Activated CD8-positive, alpha-beta T cell treated with anti-CD3 and anti-CD28 coated beads, Interleukin-2, amount 10 ng/mL, durations not matched to agents 7 days and 5 days (primary cell): Measurements from ENCODE around the gene ANKS1B. TPM values are rescaled to one million over a fixed set of nuclear protein-coding genes. Genes with fewer than 3 reads are reported as not detected.

ENCODE experiments used
- ATAC-seq: fragments of 150-1000 bp; cut with Tn5 transposase; one replicate; pipeline ENCODE4 v1.10.0; 2021; ENCODE audit warnings: moderate library complexity
- CTCF ChIA-PET: fragments of 350-600 bp; sonication (Branson Sonifier 250); formaldehyde crosslinking; loops from one replicate; lab custom pipeline; 2021; ENCODE audit warnings: antibody characterized with exemption; lab: Charles Lee
- POLR2A ChIA-PET: fragments of 350-600 bp; sonication (Branson Sonifier 250); formaldehyde crosslinking; loops from one replicate; lab custom pipeline; 2021; ENCODE audit warnings: antibody characterized with exemption; lab: Charles Lee
- DNase-seq: peaks from one replicate; pipeline ENCODE4 v3.0.0-alpha.2; 2020
- H3K27ac Mint-ChIP-seq: one replicate; pipeline ENCODE4 v1.8.0; 2021; ENCODE audit warnings: mild to moderate bottlenecking, mixed read lengths
- H3K27me3 Mint-ChIP-seq: one replicate; pipeline ENCODE4 v1.8.0; 2021; ENCODE audit warnings: low read depth, mixed read lengths
- H3K36me3 Mint-ChIP-seq: one replicate; pipeline ENCODE4 v1.8.0; 2021; ENCODE audit warnings: low read depth, mixed read lengths
- H3K4me1 Mint-ChIP-seq: one replicate; pipeline ENCODE4 v1.8.0; 2021; ENCODE audit warnings: low read depth, mixed read lengths
- H3K4me3 Mint-ChIP-seq: one replicate; pipeline ENCODE4 v1.8.0; 2021; ENCODE audit warnings: mild to moderate bottlenecking, mixed read lengths
- H3K9me3 Mint-ChIP-seq: one replicate; pipeline ENCODE4 v1.8.0; 2022; ENCODE audit warnings: mixed read lengths; ENCODE audit not compliant: insufficient read depth
- total RNA-seq, 2 experiments: library from RNA; stranded (reverse); gene quantifications; one replicate each; pipeline ENCODE4 v1.2.3, GENCODE V29; 2021

ANKS1B gene
- total RNA-seq, 2 experiments from 2014 or later, result not detected

DNA sequence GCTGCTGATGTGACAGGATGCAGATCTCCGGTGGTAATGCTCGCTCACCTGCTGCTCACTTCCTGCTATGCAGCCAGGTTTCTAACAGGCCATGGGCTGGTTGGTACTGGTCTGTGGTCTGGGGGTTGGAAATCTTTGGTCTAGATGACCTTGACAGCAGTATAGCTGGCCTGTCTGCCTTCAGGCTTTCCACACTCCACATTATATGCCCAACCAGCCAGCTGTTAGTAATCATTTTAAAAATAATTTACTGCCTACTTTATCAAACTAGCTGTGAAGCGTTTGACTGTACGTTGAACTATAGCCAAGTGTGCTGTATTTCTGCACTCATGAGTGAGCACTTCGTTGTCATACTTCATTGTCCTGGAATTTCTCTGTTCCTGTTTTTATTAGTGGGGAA lies 761.2 kb downstream of the ANKS1B start:
- ChIA-PET CTCF (no interaction called here), POLR2A (no interaction called here)
- ATAC-seq, result no peak
- Mint-ChIP-seq H3K4me1 (no peaks in the 10 kb centered on the region), H3K27ac (no peak overlapping the region), H3K9me3 (no peaks in the 10 kb centered on the region), H3K36me3 (no peaks in the 10 kb centered on the region), H3K27me3 (no peaks in the 10 kb centered on the region), H3K4me3 (no peak overlapping the region)
- no peak for DNase-seq

DNA sequence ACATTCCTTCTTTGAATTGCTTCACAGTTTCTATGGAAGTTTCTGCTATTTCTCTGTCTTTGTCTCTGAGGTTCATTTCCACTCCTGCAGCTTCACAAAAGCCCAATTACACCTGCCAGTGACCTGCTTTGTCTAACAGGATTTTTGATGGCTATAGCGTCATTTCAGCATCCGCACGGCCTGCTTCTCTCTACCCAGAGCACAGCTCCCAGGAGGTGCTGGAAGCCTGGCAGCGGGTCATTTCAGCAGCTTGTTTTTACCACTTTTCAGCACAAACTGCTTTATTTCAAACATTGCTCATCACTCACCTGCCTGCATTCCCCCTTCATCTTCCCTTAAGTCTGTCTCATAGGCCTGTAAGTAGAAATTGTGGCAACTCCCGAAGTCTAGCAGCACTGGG lies 771.7 kb downstream of the ANKS1B start:
- no peak overlapping the region for H3K4me3 Mint-ChIP-seq
- ChIA-PET CTCF (no interaction called here), POLR2A (no interaction called here)
- H3K27me3 Mint-ChIP-seq, result no peaks in the 10 kb centered on the region
- no peak for ATAC-seq
- no peaks in the 10 kb centered on the region for H3K9me3 Mint-ChIP-seq
- no peaks in the 10 kb centered on the region for H3K4me1 Mint-ChIP-seq
- no peak for DNase-seq
- no peak overlapping the region for H3K27ac Mint-ChIP-seq
- H3K36me3 Mint-ChIP-seq, result no peaks in the 10 kb centered on the region

DNA sequence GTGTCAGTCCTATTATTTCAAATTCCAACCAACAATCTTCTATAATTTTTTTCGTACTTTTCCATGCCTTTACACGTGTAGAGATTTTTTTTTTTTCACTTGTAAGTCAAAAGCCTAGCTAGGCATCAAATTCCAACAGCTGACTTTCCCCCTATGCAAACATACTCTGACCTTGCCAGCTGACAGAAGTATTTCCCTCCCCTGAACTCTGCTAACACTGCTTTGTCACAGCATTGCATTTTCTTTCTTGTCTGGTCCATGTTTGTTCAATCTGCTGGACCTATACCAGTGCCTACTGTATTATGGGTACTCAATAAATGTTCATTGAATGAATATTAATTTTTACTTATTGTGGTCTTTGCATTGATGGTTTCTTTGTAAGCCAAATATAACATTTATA lies 772.5 kb downstream of the ANKS1B start:
- Mint-ChIP-seq H3K36me3 (no peaks in the 10 kb centered on the region), H3K4me1 (no peaks in the 10 kb centered on the region), H3K9me3 (no peaks in the 10 kb centered on the region), H3K4me3 (no peak overlapping the region), H3K27me3 (no peaks in the 10 kb centered on the region), H3K27ac (no peak overlapping the region)
- ATAC-seq (no peak), DNase-seq (no peak)
- POLR2A ChIA-PET, result no interaction called here
- CTCF ChIA-PET, result no interaction called here

DNA sequence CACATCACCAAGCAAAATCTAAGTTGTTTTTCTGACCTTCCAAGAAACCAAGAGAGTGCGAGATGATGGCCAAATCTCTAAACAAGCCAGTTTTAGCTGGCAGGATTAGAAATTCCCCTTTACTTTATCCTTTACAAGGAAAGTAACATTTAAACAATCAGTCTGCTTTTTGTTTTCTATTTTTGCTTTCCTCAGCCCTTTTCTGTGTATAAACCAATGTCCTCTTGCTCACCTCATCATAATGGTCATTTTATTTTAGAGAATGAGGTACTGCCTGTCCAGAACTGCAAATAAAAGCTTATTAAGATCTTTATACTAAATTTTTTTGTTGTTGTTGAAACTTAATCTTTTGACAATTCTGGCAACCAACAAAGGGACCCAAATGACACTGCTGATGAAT lies 779.6 kb downstream of the ANKS1B start:
- Mint-ChIP-seq H3K4me1 (no peaks in the 10 kb centered on the region), H3K27me3 (no peaks in the 10 kb centered on the region), H3K27ac (no peak overlapping the region), H3K36me3 (no peaks in the 10 kb centered on the region), H3K4me3 (no peak overlapping the region), H3K9me3 (no peaks in the 10 kb centered on the region)
- POLR2A ChIA-PET, result no interaction called here
- no peak for ATAC-seq
- DNase-seq, result no peak
- CTCF ChIA-PET, result no interaction called here

DNA sequence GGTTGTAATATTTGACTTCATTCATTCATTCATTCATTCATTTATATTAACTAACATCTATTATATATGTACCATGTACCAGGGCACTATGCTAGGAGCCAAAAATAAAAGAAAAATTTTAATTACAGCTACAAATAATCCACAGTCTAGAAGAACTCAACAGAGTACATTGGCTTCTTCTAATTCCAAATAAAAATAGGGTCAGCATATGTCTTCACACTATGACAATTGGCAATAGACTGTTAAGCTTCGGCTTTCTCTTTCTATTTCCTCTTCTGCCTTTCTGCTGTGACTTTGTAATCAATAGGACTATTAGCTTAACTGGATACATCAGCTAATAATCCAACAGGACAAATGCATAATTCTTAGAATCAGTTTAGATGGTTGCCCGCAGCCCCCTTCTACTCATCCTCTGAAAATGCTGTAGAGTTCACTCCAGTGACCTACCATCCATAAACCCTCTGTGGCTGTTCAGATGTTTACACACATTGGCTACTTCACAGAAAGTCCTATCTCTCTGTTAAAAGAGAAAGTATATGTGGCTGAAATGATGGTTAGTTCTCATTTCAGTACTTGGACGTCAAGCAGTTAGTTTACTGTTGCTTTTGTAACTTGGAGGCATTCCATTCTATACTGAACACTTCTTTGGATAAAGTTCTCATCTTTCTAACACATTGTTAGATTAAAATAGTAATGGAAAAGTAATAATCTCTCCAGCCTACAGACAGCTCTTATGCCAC lies 782.7 kb downstream of the ANKS1B start:
- peaks cover 3% of the 10 kb centered on the region for H3K9me3 Mint-ChIP-seq
- no peaks in the 10 kb centered on the region for H3K4me1 Mint-ChIP-seq
- ATAC-seq (no peak), DNase-seq (no peak)
- no peaks in the 10 kb centered on the region for H3K36me3 Mint-ChIP-seq
- H3K4me3 Mint-ChIP-seq, result no peak overlapping the region
- ChIA-PET POLR2A (no interaction called here), CTCF (no interaction called here)
- no peak overlapping the region for H3K27ac Mint-ChIP-seq
- no peaks in the 10 kb centered on the region for H3K27me3 Mint-ChIP-seq

DNA sequence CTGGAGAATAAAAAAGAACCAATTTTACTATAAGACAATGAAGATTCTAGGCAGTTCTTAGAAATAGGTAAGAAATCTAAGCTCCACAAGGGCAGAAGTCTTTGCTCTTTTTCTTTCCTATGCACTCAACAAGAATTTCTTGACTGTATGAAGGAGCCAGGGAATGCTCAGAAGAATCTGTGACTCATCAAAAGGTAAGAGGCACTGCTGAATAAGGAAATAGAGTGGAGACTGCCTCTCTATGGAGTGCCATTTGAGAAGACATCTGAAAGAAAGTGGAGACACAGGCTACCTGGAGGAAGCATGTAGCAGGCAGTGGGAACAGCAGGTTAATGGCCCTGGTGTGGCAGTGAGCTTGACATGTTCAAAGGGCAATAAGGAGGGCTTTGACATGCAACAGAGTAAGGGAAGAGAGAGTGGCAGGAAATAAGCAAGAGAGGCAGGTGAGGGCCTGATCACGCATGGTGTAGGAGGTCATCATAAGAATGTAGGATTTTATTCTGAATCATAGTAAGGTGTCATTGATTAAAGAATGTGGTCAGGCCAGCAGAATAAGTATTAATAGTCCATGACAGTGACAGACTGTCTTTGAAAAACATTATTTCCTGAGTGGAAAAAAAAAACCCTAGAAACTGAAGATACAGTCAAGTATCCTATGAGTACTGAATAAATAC lies 783.9 kb downstream of the ANKS1B start:
- ATAC-seq (no peak), DNase-seq (no peak)
- H3K9me3 Mint-ChIP-seq, result peaks cover 3% of the 10 kb centered on the region
- peak overlapping the region; percentile 32 for H3K27ac Mint-ChIP-seq
- no peaks in the 10 kb centered on the region for H3K36me3 Mint-ChIP-seq
- H3K4me3 Mint-ChIP-seq, result no peak overlapping the region
- H3K27me3 Mint-ChIP-seq, result no peaks in the 10 kb centered on the region
- ChIA-PET CTCF (no interaction called here), POLR2A (no interaction called here)
- no peaks in the 10 kb centered on the region for H3K4me1 Mint-ChIP-seq

DNA sequence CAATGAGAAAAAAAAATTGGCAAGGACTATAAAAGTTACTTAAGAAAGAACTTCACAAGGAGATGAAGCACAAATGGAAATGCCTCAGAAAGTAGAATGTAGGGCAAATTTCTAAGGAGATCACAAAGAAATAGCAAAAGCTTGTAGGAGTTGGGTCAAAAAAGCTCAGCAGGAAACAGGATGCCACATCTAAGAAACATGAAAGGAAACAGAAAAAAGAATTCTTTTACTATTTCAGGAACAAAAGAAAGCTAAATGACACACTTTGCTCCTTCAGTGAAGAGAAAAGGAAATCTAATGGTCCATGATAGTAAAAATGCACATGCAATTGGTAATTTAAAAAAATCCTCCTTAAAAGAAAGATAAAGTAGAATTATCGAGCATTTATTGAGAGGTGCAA lies 789.3 kb downstream of the ANKS1B start:
- H3K27ac Mint-ChIP-seq, result no peak overlapping the region
- DNase-seq, result no peak
- no peak for ATAC-seq
- H3K36me3 Mint-ChIP-seq, result no peaks in the 10 kb centered on the region
- H3K9me3 Mint-ChIP-seq, result peaks cover 3% of the 10 kb centered on the region
- POLR2A ChIA-PET, result no interaction called here
- H3K27me3 Mint-ChIP-seq, result no peaks in the 10 kb centered on the region
- CTCF ChIA-PET, result no interaction called here
- no peaks in the 10 kb centered on the region for H3K4me1 Mint-ChIP-seq
- H3K4me3 Mint-ChIP-seq, result no peak overlapping the region

DNA sequence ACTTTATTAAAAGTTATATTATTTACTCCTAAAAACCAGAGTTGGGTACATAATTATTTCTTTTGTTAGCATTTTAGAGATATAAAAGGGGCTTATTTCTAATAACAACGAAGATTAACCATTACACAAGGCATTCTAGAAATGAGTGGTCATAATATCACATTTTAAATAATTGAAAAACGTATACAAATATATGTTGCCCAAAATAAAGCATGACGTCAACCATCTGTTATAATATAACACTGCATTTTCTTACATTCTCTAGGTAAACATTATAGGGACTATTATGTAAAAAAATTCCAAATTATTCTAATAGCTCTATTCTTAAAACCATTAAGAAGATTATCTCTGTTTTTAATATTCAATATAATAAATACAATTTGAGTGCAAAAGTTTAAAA lies 792.2 kb downstream of the ANKS1B start:
- no peak for DNase-seq
- H3K4me1 Mint-ChIP-seq, result no peaks in the 10 kb centered on the region
- ChIA-PET POLR2A (no interaction called here), CTCF (no interaction called here)
- no peak for ATAC-seq
- no peaks in the 10 kb centered on the region for H3K9me3 Mint-ChIP-seq
- H3K36me3 Mint-ChIP-seq, result no peaks in the 10 kb centered on the region
- no peak overlapping the region for H3K4me3 Mint-ChIP-seq
- H3K27me3 Mint-ChIP-seq, result no peaks in the 10 kb centered on the region
- no peak overlapping the region for H3K27ac Mint-ChIP-seq

DNA sequence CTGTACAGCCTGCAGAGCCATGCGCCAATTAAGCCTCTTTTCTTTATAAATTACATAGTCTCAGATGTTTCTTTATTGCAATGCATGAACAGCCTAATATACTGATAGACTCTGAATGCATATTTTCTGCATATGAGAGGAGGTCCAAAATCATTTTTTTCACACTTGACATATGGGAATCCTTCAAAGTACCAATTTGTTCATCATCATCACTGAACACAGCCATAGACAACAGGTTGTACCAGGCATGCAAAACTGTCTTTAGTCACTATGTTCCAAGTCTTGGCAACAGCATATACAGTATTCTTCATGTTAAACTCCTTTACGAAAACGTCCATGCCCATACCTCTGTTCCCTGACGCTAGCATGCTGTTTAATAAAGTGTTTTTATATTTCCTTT lies 807.9 kb downstream of the ANKS1B start:
- Mint-ChIP-seq H3K4me1 (no peaks in the 10 kb centered on the region), H3K9me3 (peaks cover 3% of the 10 kb centered on the region), H3K27me3 (no peaks in the 10 kb centered on the region), H3K4me3 (no peak overlapping the region), H3K36me3 (no peaks in the 10 kb centered on the region), H3K27ac (no peak overlapping the region)
- DNase-seq (no peak), ATAC-seq (no peak)
- ChIA-PET CTCF (no interaction called here), POLR2A (no interaction called here)

DNA sequence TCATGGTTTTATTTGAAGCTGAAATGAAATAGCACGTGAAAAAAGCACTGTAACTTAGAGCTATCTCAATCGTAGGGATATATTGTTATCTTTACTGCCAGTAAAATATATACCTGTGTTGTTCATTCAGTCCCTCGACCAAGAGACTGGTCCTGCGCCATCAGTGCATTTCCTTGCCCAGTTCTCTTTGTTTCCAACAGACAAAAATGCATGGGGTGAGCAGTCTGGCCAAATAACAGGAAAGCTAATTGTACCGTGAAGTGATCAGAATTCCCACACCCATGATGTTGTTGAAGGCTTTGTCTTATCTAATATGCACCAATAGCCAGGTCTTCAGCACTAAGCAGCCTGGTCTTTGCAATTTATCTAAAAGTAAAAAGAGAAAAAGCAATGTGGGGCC lies 814.3 kb downstream of the ANKS1B start:
- ChIA-PET POLR2A (no interaction called here), CTCF (no interaction called here)
- DNase-seq (no peak), ATAC-seq (no peak)
- H3K36me3 Mint-ChIP-seq, result no peaks in the 10 kb centered on the region
- H3K4me3 Mint-ChIP-seq, result no peak overlapping the region
- H3K27me3 Mint-ChIP-seq, result no peaks in the 10 kb centered on the region
- no peak overlapping the region for H3K27ac Mint-ChIP-seq
- H3K4me1 Mint-ChIP-seq, result no peaks in the 10 kb centered on the region
- no peaks in the 10 kb centered on the region for H3K9me3 Mint-ChIP-seq

DNA sequence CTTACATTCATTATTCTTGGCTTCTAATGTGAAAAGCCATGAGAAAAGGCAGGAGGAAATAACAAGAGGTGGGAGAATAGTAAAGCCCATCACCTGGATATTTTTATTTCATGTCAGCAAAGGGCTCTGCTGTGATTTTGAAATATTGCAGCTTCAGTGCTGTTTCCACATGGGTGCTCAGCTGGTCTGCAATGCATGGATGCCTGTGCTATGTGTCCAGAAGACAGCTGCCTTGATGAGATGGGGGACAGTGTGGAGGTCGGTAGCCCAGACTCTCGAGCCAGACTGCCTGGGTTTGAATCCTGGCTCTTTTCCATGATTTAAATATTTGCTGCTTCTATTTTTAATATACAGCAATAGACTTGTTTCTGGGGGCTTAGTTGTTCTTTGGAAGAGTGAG lies 814.7 kb downstream of the ANKS1B start:
- no peaks in the 10 kb centered on the region for H3K9me3 Mint-ChIP-seq
- POLR2A ChIA-PET, result no interaction called here
- no peak overlapping the region for H3K27ac Mint-ChIP-seq
- no peaks in the 10 kb centered on the region for H3K4me1 Mint-ChIP-seq
- DNase-seq (no peak), ATAC-seq (no peak)
- H3K27me3 Mint-ChIP-seq, result no peaks in the 10 kb centered on the region
- no peaks in the 10 kb centered on the region for H3K36me3 Mint-ChIP-seq
- no peak overlapping the region for H3K4me3 Mint-ChIP-seq
- CTCF ChIA-PET, result no interaction called here

DNA sequence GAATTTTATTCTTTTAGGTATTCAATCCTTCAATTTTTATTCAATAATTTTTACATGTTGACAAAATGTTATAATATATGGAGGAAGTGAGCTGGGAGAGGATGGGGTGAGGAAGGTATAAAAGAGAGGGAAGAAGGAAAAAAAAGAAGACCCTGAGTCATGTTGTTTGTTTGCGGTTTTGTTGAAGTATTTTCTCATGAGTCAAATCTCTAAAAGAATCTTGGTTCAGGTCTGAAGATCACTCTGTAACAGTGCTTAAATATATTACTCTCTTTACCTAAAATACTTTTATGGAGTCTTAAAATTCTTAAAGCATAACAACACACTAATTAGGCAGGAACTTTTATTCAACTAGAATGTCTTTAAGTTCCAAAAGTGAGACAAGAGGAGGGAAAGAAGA lies 826.8 kb downstream of the ANKS1B start:
- ATAC-seq (no peak), DNase-seq (no peak)
- no peaks in the 10 kb centered on the region for H3K36me3 Mint-ChIP-seq
- no peaks in the 10 kb centered on the region for H3K9me3 Mint-ChIP-seq
- no peak overlapping the region for H3K4me3 Mint-ChIP-seq
- H3K27me3 Mint-ChIP-seq, result no peaks in the 10 kb centered on the region
- ChIA-PET CTCF (no interaction called here), POLR2A (no interaction called here)
- no peak overlapping the region for H3K27ac Mint-ChIP-seq
- H3K4me1 Mint-ChIP-seq, result no peaks in the 10 kb centered on the region

DNA sequence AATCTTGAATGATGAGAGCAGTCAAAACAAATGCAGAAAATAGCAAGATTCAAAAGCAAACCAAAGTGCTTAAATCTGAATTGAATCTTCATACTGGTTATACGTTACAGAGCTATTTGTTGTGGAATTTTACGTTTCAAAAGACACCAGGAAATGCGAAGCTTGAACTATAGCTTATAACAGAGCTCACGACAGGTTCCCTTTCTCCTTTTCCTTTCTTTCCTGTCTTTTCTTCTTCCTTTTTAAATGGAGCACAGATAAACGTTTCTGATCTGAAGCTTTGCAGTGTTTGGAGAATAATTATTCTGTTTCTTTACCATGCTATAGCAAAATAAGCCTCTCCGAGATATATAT lies 829.8 kb downstream of the ANKS1B start:
- Mint-ChIP-seq H3K27ac (no peak overlapping the region), H3K27me3 (no peaks in the 10 kb centered on the region), H3K4me3 (no peak overlapping the region), H3K4me1 (no peaks in the 10 kb centered on the region), H3K36me3 (no peaks in the 10 kb centered on the region), H3K9me3 (no peaks in the 10 kb centered on the region)
- DNase-seq, result no peak
- ATAC-seq, result no peak
- ChIA-PET CTCF (no interaction called here), POLR2A (no interaction called here)
